ENCODE measurements around the gene RNPEPL1.

DNA sequence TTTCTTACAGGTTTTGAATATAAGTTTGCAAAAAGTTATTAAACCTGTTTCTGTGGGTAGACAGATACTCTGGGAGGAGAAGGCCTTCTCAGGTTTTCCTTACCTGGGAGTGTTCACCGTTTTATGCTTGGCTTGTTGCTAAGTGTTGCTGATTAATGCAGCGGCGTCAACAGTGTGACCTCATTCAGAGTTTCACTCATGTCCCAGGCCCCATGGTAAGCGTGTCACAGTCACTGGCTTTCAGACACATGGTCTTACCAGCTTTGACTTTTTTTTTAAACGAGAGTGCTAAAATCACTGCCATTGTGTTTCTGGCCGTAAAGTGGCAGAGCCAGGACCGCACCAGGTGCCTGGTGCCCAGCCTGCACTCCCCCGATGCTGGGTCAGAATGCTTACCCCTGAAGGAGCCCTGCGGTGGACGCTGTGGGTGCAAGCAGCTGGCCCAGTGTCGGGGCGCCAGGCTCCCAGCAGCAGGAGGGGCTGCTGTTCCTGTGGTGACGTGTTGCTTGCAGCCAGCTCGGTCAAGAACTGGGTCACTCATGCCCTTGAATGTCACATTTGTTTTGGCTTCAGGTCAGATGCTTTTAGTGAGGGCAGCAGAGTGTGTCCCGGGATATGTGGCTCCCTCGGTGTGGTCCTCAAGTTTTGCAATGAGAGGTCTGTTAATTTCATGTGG is 21.7 kb downstream of the RNPEPL1 start:
- TF ChIP-seq POLR2AphosphoS5 (IDR thresholded peaks at IDR 0.05), result no peak
- TF ChIP-seq, protein P1, sequence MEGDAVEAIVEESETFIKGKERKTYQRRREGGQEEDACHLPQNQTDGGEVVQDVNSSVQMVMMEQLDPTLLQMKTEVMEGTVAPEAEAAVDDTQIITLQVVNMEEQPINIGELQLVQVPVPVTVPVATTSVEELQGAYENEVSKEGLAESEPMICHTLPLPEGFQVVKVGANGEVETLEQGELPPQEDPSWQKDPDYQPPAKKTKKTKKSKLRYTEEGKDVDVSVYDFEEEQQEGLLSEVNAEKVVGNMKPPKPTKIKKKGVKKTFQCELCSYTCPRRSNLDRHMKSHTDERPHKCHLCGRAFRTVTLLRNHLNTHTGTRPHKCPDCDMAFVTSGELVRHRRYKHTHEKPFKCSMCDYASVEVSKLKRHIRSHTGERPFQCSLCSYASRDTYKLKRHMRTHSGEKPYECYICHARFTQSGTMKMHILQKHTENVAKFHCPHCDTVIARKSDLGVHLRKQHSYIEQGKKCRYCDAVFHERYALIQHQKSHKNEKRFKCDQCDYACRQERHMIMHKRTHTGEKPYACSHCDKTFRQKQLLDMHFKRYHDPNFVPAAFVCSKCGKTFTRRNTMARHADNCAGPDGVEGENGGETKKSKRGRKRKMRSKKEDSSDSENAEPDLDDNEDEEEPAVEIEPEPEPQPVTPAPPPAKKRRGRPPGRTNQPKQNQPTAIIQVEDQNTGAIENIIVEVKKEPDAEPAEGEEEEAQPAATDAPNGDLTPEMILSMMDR (IDR thresholded peaks at IDR 0.05), result no peak
- TF ChIP-seq EP300 (IDR thresholded peaks at IDR 0.05), result no peak
